HEK293T (cell line): ENCODE data around the gene MFF.

Source experiments
- CTCF ChIA-PET: fragments of 350-600 bp; formaldehyde crosslinking; extraction: SDS; loops from one replicate; lab custom pipeline; 2021; ENCODE audit warnings: antibody characterized with exemption, inconsistent platforms; lab: Yijun Ruan, JAX
- POLR2A ChIA-PET: fragments of 350-600 bp; formaldehyde crosslinking; extraction: SDS; loops from one replicate; lab custom pipeline; 2020; ENCODE audit warnings: antibody characterized with exemption, inconsistent platforms; lab: Yijun Ruan, JAX
- DNase-seq: peaks from one replicate; pipeline ENCODE4 v3.0.0; 2012; ENCODE audit warnings: mixed read lengths; ENCODE audit errors: extremely low spot score
- ARNT ChIP-seq: fragments of 450-650 bp; IDR thresholded peaks from 2 replicates; pipeline ENCODE4 v1.6.1; 2017; ENCODE audit warnings: mild to moderate bottlenecking
- BHLHE40 ChIP-seq: fragments of 450-650 bp; IDR thresholded peaks from 2 replicates; pipeline ENCODE4 v1.6.1; 2016; ENCODE audit warnings: mild to moderate bottlenecking, moderate library complexity, borderline replicate concordance
- CTBP1 ChIP-seq: fragments of 450-650 bp; IDR thresholded peaks from 2 replicates; pipeline ENCODE4 v1.6.1; 2016; ENCODE audit warnings: borderline replicate concordance
- ELF4 ChIP-seq: fragments of 450-650 bp; IDR thresholded peaks from 2 replicates; pipeline ENCODE4 v1.6.1; 2017; ENCODE audit warnings: antibody characterized with exemption
- FOXA1 ChIP-seq: fragments of 450-650 bp; IDR thresholded peaks from 2 replicates; pipeline ENCODE4 v1.6.1; 2016; ENCODE audit warnings: mild to moderate bottlenecking
- FOXK2 ChIP-seq: fragments of 450-650 bp; IDR thresholded peaks from 2 replicates; pipeline ENCODE4 v1.6.1; 2016; ENCODE audit warnings: mild to moderate bottlenecking
- FOXM1 ChIP-seq: fragments of 450-650 bp; IDR thresholded peaks from 2 replicates; pipeline ENCODE4 v1.6.1; 2017; ENCODE audit warnings: mild to moderate bottlenecking, borderline replicate concordance
- HDGF ChIP-seq: fragments of 450-650 bp; IDR thresholded peaks from 2 replicates; pipeline ENCODE4 v1.6.1; 2017; ENCODE audit warnings: antibody characterized with exemption, borderline replicate concordance
- L3MBTL2 ChIP-seq: fragments of 450-650 bp; conservative IDR thresholded peaks from 2 replicates; pipeline ENCODE4 v1.6.1; 2016; ENCODE audit warnings: mild to moderate bottlenecking
- LEF1 ChIP-seq: fragments of 450-650 bp; IDR thresholded peaks from 2 replicates; pipeline ENCODE4 v1.6.1; 2017; ENCODE audit warnings: mild to moderate bottlenecking, borderline replicate concordance
- NFRKB ChIP-seq: fragments of 450-650 bp; IDR thresholded peaks from 2 replicates; pipeline ENCODE4 v1.6.1; 2016; ENCODE audit warnings: mild to moderate bottlenecking, moderate library complexity
- PKNOX1 ChIP-seq: fragments of 450-650 bp; IDR thresholded peaks from 2 replicates; pipeline ENCODE4 v1.6.1; 2016
- SP1 ChIP-seq: fragments of 450-650 bp; IDR thresholded peaks from 2 replicates; pipeline ENCODE4 v1.6.1; 2017
- SUZ12 ChIP-seq: fragments of 450-650 bp; IDR thresholded peaks from 2 replicates; pipeline ENCODE4 v1.6.1; 2016; ENCODE audit warnings: mild to moderate bottlenecking
- TARDBP ChIP-seq: fragments of 450-650 bp; IDR thresholded peaks from 2 replicates; pipeline ENCODE4 v1.6.1; 2016
- ZNF384 ChIP-seq: fragments of 450-650 bp; IDR thresholded peaks from 2 replicates; pipeline ENCODE4 v1.6.1; 2016

Gene MFF

GRCh38 chr2:227402321-227402720, 77.3 kb downstream of the MFF start:
- POLR2A ChIA-PET, result no interaction called here
- TF ChIP-seq NFRKB (no peak), ZNF384 (no peak), LEF1 (no peak), FOXM1 (no peak), ELF4 (no peak), FOXK2 (no peak), SUZ12 (no peak)
- no peak for DNase-seq
- CTCF ChIA-PET, result no interaction called here

DNA sequence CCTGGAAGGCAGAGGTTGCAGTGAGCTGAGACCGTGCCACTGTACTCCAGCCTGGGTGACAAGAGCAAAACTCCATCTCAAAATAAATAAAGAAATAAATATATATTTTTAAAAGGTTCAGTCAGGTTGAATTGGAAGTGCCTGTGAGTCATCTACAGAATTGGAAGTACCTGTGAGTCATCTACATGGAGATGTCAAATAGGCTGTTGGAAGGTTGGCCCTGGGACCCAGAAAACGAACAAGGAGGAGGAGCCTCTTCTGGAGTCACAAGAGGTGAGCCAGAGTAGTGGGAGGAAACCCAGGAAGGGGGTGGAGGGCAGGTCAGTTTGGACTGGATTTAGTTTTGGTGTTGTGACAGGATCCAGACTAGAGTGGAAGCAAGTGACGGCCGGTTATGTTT, 77.9 kb downstream of the MFF start:
- ChIA-PET POLR2A (no interaction called here), CTCF (no interaction called here)
- TF ChIP-seq BHLHE40, result no peak
- TF ChIP-seq TARDBP, result no peak
- TF ChIP-seq HDGF, result no peak
- TF ChIP-seq NFRKB, result no peak
- no peak for TF ChIP-seq CTBP1
- TF ChIP-seq SP1, result no peak
- no peak for TF ChIP-seq FOXM1
- TF ChIP-seq FOXA1, result no peak
- no peak for TF ChIP-seq SUZ12
- TF ChIP-seq ZNF384, result no peak
- no peak for TF ChIP-seq ARNT
- TF ChIP-seq LEF1, result no peak
- no peak for DNase-seq

- CTCF ChIA-PET, result interaction anchor here (0.7 kb wide), 1 partner anchor 253 kb away, joined by 3 read pairs; no protein-coding TSS in a partner anchor
- TF ChIP-seq NFRKB (no peak), CTBP1 (no peak), ELF4 (no peak), SUZ12 (no peak), FOXA1 (no peak), L3MBTL2 (no peak), PKNOX1 (no peak), FOXK2 (no peak), BHLHE40 (no peak), SP1 (no peak), LEF1 (no peak), FOXM1 (no peak), ARNT (no peak), HDGF (no peak), TARDBP (no peak), ZNF384 (no peak)
- POLR2A ChIA-PET, result no interaction called here
- DNase-seq, result no peak
These were observed 79.7 kb downstream of the MFF start for GRCh38 chr2:227404585-227405271.

DNA sequence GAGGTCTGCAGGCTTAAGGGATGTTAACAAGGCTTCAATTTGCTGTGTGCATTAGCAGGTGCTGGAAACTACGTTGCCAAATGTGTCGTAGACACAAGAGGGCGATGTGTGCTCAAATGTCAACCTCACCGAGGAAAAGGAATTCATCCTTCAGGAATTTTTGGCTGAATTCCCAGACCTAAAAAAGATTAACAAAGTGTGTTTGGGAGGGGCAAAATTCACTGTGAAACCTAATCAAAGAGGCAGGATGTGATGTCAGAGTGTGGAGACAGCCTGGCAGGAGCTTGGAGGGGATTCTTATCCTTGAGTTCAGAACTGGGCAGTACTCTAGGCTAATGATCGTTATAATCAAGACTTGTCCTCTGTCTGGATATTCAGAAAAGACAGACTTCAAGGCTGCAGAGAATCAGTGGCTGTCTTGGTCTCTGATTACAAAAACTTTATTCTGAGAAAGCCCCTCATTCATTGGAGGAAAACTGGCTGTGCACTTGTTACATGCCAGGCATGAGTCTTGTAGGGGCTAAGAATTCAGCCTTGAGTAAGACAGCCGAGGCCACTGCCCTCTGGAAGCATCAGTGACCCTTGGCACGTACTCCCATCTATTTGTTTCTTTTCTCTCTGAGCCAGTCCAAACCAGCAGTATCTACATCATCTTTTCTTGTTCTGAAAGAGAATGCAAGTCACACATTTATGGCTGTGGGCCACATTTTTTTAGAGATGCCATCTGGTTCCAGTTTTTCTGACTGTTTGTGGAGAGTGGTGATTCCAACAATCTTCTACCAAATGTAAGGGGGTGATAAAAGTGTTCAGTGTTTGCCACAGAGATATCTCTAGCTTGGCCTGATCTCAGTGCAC, 81.4 kb downstream of the MFF start:
- TF ChIP-seq CTBP1 (peak; percentile 45; the same call in 1 of the 2 replicates), FOXK2 (no peak)
- ChIA-PET POLR2A (no interaction called here), CTCF (interaction anchor here (1.0 to 1.5 kb wide), 2 partner anchors 28 to 359 kb away, joined by 5 to 10 read pairs; partner anchors contain the start of gene TM4SF20)
- peak; percentile 77 for DNase-seq
